NOMO-1 treated with DMSO at 0.1 percent for 48 hours (cell line): Measurements from ENCODE around the gene SERPINI1.

Experiments used
- DNase-seq: peaks from one replicate; lab custom pipeline; 2025; ENCODE audit not compliant: unreplicated experiment; lab: John Stamatoyannopoulos, UW

Gene SERPINI1

GRCh38 chr3:167843886-167844285, 108.4 kb downstream of the SERPINI1 start:
- DNase-seq = peak; percentile 95

- no peak for DNase-seq
These were observed 109.0 kb downstream of the SERPINI1 start for GRCh38 chr3:167844528-167844927.

- no peak for DNase-seq
These were observed 115.7 kb downstream of the SERPINI1 start for GRCh38 chr3:167851171-167851570.

DNA sequence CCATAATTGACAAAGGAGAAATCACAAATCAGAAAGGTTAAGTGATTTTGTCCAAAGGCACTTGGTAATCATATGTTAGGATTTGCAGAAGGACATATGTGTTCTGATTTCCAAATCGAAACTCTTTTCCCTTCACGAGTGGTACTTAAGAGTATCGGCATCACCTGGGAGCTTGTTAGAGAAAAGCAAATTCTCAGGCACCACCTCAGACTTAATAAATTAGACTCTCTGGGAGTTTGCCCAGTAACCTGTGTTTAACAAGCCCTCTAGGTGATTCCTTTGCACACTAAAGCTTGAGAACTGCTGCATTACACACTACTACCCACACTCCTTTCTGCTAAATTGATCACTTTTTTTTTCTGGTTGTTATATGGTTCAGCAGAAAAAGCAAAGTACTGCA, 116.2 kb downstream of the SERPINI1 start:
- no peak for DNase-seq

GRCh38 chr3:167852216-167852615, 116.7 kb downstream of the SERPINI1 start:
- no peak for DNase-seq

- no peak for DNase-seq
These were observed 118.5 kb downstream of the SERPINI1 start for GRCh38 chr3:167854063-167854462.

DNA sequence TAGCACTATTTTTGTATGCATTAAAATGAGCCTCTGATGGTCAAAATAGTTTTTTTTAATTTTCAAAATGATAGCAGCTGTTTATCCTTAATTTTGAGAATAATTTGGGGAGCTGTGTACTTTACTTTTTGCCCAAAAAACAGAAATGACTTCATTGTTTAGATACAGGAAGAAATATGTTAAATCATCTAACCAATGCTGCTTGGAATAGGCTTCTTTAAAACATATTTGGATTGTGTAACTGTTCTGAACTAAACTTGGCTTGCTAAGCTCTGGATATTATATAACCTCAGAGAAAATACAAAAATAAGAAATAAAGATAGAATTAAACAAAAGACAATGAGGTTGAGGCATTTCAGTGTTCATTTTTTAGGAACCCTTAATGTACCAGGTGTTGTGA, 119.3 kb downstream of the SERPINI1 start:
- DNase-seq = no peak

- no peak for DNase-seq
These were observed 119.8 kb downstream of the SERPINI1 start for GRCh38 chr3:167855306-167855705.

GRCh38 chr3:167858865-167859264, 123.3 kb downstream of the SERPINI1 start:
- DNase-seq = no peak

DNA sequence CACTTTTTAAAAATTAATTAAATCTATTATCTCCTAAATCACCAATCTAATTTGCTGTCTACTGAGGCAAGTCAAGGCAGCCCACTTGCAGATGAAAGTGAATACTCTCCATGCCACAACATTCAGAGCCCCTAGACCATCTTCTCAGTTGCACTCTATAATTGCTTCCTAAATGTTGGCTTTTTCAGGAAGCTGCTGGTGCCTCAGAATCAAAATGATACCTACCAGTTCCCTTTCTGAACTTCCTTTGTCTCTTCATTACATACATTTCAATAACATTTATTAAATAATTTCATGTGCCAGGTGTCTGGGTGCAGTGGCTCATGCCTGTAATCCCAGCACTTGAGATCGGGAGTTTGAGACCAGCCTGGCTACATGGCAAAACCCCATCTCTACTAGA, 124.1 kb downstream of the SERPINI1 start:
- DNase-seq = peak; percentile 86

DNA sequence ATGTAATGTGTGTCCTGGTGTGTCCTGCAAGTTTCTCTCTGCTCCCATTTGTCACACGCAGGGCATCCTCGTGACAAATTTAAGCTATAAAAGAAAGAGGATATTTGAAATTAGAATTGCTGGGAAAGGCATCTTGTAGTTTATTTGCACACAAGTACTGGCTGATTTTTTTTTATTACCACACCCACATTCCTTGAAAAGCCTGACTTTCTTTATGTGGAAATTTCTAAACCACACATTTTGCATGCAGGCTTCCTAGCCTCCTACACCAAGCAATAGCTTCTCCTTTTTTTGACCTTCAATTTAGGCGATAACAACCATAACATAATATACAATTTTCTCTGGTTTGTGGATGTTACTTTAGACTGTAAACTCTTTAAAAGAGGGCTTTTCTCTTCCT, 126.1 kb downstream of the SERPINI1 start:
- peak; percentile 80 for DNase-seq

DNA sequence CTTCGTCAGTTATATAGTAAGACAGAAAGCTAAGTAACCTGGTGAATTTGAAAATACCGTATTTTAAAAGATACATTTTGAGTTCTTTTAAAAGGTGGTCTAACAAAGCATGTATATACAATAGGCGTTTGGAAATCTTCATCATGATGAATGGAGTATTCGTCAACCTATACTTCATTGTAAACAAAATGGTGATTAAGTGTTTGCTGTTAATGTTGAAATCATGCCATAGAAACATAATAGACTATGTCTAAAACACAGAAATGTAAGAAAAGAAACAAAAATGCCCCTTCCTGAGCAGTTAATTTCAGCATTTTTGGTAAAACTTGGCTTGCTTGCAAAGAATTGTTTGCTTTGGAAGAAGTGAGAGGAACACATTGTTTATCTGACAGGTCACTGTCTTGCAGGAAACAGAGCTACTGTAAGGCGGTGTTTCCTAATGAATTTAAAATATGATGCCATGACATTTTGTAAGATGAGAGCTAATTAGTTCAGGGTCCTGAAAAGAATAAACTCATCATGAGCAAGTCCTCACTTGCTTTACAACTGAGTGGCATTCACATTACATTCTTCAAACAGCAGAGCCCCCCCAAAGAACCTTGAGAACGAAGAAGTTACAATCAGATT, 126.7 kb downstream of the SERPINI1 start:
- DNase-seq = peak; percentile 43

DNA sequence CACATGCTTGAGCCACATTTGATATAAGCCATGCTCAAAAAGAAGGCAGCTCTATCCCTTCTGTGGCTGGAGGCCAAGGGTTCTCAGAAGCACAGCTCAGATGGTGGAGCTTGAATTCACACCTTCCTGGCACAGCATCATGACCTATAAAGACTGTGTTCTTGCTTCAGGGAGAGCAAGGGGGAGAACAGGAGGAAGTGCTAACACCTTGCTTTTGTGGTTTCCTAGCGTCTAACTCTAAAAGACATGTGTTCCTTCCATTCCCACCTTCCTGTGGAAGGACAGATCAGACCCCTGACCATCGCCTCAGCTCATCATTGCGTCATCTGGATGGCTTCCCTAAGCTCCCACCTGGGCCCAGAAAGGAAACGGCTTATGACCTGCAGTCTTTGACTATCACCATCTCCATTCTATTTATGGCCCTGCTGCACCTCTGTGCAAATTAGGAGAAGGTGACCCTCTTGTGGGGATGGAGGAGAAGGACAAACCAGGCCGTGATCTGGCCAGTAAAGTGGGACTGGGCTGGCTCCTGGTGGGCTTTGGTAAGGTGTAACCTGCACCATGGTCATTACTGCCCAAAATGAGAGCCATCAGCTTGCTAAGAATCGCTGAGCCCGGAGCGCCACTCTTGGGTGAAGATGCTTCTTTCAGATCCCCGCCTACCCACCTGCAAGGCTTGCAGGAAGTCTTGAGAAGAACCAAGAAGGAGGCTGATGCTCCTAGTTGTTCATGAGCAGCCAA, 128.5 kb downstream of the SERPINI1 start:
- no peak for DNase-seq

DNA sequence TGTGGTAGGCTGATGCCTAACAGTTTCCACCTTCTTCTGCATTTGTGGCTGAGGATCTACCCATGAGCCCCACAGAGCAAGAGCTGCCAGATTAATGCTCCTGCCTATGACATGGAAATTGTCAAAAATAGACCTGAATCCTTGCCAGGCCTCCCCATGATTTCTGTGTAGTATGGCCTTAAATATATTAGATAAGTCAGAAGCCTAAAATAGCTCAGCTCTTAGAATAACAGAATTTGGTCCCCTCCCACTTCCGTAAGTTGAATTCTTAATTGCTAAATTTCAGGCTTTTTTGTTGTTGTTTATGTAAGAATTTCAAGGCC, 129.0 kb downstream of the SERPINI1 start:
- peak; percentile 38 for DNase-seq

GRCh38 chr3:167866331-167866730, 130.8 kb downstream of the SERPINI1 start:
- peak; percentile 91 for DNase-seq

DNA sequence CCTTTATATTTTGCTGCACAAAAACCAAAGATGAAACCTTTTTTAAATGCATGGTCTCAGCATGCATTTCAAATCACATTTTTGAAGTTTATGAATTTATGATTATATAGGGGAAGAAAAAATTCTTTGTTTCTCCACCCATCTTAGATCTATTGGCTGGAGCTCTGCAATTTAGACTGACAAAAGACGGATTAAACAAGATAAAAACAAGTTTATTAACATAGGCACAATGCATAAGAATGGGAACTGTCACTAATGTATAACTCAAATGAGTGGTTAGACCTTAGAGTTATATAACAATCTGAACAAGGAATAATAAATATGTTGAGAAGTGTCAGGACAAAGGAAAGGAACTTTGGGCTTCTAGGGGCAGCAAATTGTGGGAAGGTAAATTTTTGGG, 132.5 kb downstream of the SERPINI1 start:
- DNase-seq = no peak

- no peak for DNase-seq
These were observed 134.7 kb downstream of the SERPINI1 start for GRCh38 chr3:167870181-167870580.

GRCh38 chr3:167870759-167871158, 135.2 kb downstream of the SERPINI1 start:
- no peak for DNase-seq

GRCh38 chr3:167872032-167872431, 136.5 kb downstream of the SERPINI1 start:
- DNase-seq = no peak

- DNase-seq = peak; percentile 17
These were observed 137.4 kb downstream of the SERPINI1 start for GRCh38 chr3:167872941-167873340.

DNA sequence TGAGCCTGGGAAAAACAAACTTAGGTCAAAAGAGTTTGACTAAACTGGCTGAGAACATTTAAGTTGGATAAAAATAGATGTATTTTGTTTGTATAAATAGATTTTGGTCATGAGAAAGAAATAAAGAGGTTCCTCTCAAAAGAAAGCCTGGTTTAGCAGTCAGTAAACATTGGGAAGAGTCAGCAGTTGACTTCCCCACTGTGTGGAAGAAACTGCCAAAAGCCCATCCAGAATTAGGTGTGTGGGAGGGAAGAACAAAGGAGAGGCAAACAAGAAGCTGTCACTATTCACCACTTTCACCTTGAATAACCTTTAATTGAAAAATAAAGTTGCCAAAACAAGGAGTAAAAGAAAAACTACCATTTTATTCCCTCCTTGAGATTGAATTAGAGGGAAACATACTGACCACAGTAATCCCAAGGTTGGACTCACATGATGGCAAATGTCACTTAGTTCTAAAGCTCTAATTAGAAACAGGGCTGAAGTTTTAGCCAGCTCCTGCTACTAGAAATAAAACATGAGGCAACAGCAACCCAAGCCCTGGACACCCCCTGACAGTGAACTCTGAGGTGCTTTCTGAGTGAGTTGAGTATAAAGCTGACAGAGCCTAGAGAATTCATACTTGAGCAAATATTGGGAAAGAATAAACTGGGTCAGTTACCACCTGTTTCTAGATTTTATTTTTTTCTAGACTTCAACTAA, 139.3 kb downstream of the SERPINI1 start:
- DNase-seq = no peak
